ENCODE results near the gene CCDC85C. TPM values are rescaled to one million over a fixed set of nuclear protein-coding genes. Genes with fewer than 3 reads are reported as not detected.

CCDC85C gene
- total RNA-seq, 1 donor from 2014 or later, result 41.0 TPM

- Histone ChIP-seq H3K27ac (replicated peaks) (no peak overlapping the region), H3K4me3 (no peak overlapping the region), H3K4me1 (peaks cover 68% of the 10 kb centered on the region), H3K36me3 (no peaks in the 10 kb centered on the region), H3K9me3 (replicated peaks) (no peaks in the 10 kb centered on the region), H3K27me3 (ENCODE audit: low read depth) (no peaks in the 10 kb centered on the region)
- TF ChIP-seq CTCF (IDR thresholded peaks at IDR 0.05; ENCODE audit: borderline replicate concordance), result no peak
- no peak for DNase-seq
- intact Hi-C loops (cut with micrococcal nuclease), result no loop called here
These were observed 19.2 kb downstream of the CCDC85C start for GRCh38 chr14:99584823-99585222.

- Histone ChIP-seq H3K4me1 (peaks cover 66% of the 10 kb centered on the region), H3K4me3 (no peak overlapping the region), H3K36me3 (no peaks in the 10 kb centered on the region), H3K27me3 (ENCODE audit: low read depth) (no peaks in the 10 kb centered on the region), H3K9me3 (replicated peaks) (no peaks in the 10 kb centered on the region), H3K27ac (replicated peaks) (no peak overlapping the region)
- intact Hi-C loops (cut with micrococcal nuclease), result no loop called here
- no peak for TF ChIP-seq CTCF (IDR thresholded peaks at IDR 0.05; ENCODE audit: borderline replicate concordance)
- DNase-seq, result no peak
These were observed 22.1 kb downstream of the CCDC85C start for GRCh38 chr14:99581938-99582337.

DNA sequence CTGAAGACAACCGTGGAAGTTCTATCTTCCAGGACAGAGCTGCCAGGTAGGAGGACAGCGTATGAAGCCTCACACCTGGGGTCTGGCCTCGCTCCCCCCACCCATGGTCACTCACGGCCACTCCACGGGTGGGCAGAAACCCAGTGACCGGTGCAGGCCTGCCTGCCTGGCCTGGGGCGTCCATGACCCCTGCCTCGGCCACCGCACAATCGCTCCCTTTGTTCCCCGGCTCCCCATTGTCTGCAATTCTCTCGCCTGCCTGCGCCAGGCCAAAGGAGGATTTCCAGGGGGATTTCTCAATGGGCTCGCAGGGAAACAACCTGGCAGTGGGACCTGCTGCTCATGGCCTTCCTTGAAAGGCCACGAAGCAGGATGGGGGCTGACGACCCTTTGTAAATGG lies 22.6 kb downstream of the CCDC85C start:
- Histone ChIP-seq H3K36me3 (no peaks in the 10 kb centered on the region), H3K4me1 (peaks cover 66% of the 10 kb centered on the region), H3K27ac (replicated peaks) (no peak overlapping the region), H3K9me3 (replicated peaks) (no peaks in the 10 kb centered on the region), H3K27me3 (ENCODE audit: low read depth) (no peaks in the 10 kb centered on the region), H3K4me3 (no peak overlapping the region)
- intact Hi-C loops (cut with micrococcal nuclease), result no loop called here
- DNase-seq, result no peak
- TF ChIP-seq CTCF (IDR thresholded peaks at IDR 0.05; ENCODE audit: borderline replicate concordance), result no peak

- intact Hi-C loops (cut with micrococcal nuclease), result no loop called here
- no peak for DNase-seq
- Histone ChIP-seq H3K36me3 (no peaks in the 10 kb centered on the region), H3K27ac (replicated peaks) (peak overlapping the region; percentile 80), H3K4me1 (peaks cover 70% of the 10 kb centered on the region), H3K4me3 (no peak overlapping the region), H3K9me3 (replicated peaks) (no peaks in the 10 kb centered on the region), H3K27me3 (ENCODE audit: low read depth) (no peaks in the 10 kb centered on the region)
- no peak for TF ChIP-seq CTCF (IDR thresholded peaks at IDR 0.05; ENCODE audit: borderline replicate concordance)
These were observed 24.0 kb downstream of the CCDC85C start for GRCh38 chr14:99579903-99580571.

GRCh38 chr14:99579120-99579836 lies 24.7 kb downstream of the CCDC85C start:
- H3K27me3 ChIP-seq (ENCODE audit: low read depth), result no peaks in the 10 kb centered on the region
- no peaks in the 10 kb centered on the region for H3K9me3 ChIP-seq (replicated peaks)
- no peak for DNase-seq
- intact Hi-C loops (cut with micrococcal nuclease), result no loop called here
- TF ChIP-seq CTCF (IDR thresholded peaks at IDR 0.05; ENCODE audit: borderline replicate concordance), result no peak
- peak overlapping the region; percentile 80 for H3K27ac ChIP-seq (replicated peaks)
- no peaks in the 10 kb centered on the region for H3K36me3 ChIP-seq
- peak overlapping the region; percentile 29 for H3K4me3 ChIP-seq
- H3K4me1 ChIP-seq, result peaks cover 77% of the 10 kb centered on the region
